SHP77 (cell line): ENCODE measurements around the gene TMEM82.
A peak's percentile ranks its signal among the peaks of the same experiment; 100 is the strongest.

Source experiments
- DNase-seq, 2 experiments: peaks; one replicate each; lab custom pipeline; 2025; lab: John Stamatoyannopoulos, UW

Gene TMEM82

DNA sequence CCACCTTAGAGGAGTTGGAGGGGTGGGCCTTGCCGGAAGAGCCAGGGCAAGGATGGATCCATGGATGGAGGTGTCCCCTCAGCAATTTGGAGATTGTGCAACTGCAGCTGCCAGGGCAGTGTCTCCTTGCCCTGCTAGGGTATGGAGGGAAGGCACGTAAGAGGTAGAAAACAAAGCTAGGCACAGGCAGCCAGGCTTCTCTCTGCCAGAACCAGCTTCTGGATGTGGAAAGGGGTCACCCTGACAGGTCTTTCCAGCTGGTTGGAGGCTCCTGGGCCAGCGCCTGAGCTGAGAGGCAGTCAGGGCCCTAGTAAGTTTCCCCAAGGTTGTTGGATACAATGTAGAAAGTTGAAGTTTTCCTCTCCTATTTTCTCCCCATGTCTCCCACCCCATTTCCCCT lies 21.4 kb upstream of the TMEM82 start:
- DNase-seq: no peak

DNA sequence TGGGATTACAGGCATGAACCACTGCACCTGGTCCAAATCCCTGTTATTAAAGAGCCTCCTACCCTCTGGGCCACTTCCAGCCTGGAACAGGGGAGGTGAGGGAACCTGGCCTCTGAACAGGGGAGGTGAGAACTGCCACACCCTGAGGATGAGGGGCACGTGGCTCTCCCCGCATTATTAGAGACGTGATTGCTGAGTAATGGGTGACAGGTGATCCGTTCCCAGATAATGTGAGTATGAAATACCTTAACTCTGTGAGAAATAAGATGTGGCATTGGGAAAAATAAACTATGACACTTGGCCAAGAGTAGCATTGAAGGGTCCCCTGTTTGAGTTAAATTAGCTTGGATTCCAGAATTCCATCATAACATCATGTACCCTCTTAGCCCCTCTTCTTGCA lies 19.9 kb upstream of the TMEM82 start:
- DNase-seq: no peak

DNA sequence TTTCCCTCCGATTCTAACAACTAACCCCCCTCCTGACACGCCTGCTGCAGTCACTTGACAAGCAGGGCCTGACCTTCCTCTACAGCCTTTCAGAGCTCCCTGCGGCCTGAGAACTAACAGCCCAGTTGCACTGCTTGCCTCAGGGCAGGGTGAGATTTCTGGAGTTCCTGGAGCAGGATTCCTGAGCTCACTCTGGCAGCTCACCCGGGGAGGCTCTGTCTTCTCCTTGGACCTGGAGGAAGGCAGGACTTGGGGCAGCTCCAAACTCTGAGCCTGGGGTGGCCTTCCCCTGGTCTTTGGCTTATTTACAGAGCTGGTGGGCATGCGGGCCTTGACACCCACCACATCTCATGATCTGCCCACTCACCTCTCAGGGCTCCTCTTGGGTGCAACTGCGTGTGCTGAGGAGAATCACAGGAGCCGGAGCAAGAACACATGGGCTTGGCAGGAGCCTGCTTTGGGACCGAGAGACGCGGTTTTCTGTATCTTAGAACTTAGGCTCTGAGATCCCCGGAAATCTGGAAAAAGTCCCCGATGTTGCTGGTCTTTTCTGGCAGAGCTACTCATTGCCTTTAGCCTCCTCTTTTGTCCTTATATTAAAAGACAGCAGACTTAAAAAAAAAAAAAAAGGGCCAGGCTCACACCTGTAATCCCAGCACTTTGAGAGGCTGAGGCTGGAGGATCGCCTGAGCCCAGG lies 19.3 kb upstream of the TMEM82 start:
- no peak for DNase-seq

DNA sequence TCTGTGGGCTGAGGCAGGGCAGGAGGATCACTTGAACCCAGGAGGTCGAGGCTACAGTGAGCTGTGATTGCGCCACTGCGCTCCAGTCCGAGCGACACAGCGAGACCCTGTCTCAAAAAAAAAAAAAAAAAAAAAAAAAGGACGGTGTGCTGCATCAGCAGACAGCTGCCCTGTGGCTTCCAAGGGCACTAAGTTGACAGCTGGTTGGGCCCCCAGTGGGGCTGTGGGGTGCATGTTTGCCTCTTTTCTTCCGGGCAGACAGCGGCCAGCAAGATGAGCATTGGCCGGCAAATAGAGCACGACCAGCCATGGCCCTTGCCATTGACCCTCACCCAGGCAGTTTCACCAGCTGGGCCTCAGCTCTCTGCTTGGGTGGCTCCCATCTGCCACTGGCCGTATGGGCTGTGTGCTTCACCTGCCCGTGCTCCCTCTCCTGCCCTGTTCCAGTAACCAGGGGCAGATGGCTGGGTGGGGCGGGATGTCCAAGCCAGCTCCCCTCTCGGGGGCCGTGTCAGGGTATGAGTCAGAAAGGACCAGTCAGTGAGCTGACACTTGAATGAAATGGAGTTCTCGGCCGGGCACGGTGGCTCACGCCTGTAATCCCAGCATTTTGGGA lies 18.6 kb upstream of the TMEM82 start:
- DNase-seq: peak; percentile 77 to 79

DNA sequence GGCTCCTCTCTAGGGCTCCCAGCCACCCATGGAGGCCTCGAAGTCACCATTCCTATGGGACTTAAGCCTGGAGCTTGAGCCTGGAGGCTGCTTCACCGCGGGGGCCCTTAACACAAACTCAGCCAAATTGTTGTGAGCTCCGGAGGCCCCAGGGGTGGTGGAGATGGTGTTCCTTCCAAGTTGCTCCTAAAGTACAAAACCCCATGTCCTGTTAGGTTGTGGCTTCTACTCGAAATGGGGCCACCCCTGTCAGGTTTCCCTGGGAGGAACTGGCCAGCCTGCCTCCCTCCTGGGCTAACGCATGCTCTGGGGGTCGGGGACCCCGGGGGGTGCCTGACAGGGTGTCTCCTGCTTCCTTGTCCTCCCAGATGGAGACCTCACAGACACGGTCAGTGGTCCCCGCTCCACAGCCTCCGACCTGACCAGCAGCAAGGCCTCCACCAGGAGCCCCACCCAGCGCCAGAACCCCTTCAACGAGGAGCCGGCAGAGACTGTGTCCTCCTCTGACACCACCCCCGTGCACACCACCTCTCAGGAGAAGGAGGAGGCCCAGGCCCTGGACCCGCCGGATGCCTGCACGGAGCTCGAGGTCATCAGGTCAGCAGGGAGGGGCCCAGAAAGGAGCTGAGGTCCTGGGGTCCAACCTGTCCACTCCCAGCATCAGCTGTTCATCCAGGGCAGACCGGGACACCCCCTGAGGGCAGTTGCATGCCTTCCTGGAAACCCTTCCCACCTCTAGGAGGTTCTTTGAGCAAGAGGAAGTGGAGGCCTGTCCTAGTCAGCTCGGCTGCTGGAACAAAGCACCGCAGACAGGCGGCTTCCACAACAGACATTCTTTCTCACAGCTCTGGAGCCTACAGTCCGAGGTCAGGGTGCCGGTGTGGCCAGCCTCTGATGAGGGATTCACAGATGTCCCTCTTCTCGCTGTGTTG lies 17.1 kb upstream of the TMEM82 start:
- no peak for DNase-seq

DNA sequence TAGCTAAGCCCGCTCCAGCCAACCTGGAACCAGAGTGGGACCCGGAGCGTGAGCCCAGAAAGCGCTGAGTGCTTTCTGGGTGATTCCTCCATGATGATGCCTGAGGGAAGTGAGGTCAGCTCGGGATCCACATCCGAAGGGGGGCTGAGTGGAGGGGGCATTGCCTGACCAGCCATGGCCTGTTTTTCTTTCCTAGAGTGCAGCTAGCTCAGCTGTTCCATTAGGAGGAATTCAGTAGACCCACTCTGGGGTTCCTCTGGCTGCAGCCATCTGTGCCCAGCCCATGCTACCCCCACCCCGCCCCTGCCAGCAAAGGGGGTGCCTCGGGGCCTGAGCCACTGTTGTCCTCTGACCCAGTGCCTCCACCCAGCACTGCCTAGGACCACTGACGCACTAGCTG lies 15.8 kb upstream of the TMEM82 start:
- DNase-seq: no peak

DNA sequence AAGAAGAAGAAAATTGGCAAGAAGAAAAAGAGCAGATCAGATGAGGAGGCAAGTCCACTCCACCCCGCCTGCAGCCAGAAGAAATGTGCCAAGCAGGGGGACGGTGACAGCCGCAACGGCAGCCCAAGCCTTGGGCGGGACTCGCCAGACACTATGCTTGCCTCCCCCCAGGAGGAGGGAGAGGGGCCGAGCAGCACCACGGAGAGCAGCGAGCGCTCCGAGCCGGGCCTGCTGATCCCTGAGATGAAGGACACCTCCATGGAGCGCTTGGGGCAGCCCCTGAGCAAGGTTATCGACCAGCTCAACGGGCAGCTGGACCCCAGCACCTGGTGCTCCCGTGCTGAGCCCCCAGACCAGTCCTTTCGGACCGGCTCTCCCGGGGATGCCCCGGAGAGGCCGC lies 15.3 kb upstream of the TMEM82 start:
- no peak for DNase-seq

DNA sequence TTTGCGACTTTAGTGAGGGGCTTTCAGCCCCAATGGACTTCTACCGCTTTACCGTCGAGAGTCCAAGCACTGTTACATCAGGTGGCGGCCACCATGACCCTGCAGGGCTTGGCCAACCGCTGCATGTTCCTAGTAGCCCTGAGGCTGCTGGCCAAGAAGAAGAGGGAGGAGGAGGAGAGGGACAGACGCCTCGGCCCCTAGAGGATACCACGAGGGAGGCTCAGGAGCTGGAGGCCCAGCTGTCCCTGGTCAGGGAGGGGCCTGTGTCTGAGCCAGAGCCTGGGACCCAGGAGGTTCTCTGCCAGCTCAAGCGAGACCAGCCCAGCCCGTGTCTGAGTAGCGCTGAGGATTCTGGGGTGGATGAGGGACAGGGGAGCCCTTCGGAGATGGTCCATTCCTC lies 14.9 kb upstream of the TMEM82 start:
- DNase-seq: no peak

DNA sequence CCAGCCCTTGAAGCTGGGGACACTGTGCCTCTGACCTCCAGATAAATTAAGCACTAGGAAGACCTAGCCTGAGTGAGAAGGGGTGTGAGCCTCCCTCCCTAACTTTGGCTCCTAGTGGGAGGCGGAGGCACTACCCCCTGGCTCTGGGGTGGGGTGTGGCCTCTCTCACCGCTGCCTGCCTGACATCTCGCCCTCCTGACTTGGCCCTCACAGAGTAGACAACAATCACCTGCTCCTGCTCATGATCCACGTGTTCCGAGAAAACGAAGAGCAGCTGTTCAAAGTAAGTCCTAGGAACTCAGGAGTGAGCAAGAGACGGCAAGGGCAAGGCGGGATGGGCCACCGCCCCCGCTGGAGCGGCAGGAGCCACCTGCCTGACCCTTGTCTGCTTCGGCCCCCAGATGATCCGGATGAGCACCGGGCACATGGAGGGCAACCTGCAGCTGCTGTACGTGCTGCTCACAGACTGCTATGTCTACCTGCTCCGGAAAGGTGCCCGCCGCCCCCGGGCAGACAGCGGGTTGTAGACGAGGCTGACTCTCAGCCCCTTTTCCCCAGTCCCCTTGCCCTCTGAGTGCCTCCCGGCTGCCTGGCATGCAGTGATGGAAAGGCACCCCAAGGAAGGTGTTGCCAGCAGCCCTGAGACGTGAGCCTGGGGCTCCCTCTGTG lies 14.3 kb upstream of the TMEM82 start:
- DNase-seq: peak in 1 of 2 experiments; percentile 45

DNA sequence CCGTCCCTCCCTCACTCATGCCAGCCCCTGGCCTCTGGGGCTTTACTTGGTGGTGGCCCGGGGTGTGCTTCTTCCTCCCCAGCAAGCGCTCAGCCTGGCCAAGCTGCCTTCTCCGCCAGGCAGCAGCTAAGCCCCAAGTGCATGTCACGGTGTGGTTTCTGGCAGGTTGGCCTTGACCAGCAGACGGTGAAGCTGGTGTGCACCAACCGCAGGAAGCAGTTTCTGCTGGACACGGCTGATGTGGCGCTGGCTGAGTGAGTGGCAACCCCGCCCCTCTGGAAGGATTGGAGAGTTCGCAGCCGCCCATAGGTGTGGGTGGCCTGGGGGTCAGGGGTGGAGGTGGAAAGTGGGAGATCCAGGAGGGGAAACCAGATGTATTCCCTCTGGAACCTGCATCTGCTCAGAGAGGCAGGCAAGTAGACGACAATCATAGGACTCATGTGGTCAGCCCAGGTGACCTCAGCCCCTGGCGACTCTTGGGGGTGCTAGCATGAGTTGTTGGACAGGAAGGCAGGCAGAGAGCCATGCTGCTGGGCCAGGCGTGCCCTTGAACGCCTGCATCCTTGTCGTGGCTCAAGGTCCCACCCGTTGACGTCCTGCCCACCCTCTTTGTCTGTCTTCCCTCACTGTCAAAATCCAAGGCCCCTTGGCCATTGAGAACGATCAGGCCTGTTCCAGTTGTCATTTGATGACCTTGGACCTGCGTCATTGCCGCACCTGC lies 13.2 kb upstream of the TMEM82 start:
- DNase-seq: no peak

DNA sequence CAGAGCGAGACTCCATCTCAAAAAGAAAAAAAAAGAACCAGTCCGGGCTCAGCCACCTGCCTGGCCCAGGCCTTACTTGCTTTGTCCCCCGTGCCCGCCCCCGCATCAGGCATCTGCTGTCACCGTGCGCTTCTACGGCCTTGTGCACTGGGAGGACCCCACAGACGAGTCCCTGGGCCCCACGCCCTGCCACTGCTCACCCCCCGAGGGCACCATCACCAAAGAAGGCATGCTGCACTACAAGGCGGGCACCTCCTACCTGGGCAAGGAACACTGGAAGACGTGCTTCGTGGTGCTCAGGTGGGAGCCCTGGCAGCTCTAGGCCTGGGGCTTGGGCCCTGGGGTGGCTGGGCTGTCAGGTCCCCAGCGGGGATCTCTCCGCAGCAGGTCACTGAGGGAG lies 11.9 kb upstream of the TMEM82 start:
- no peak for DNase-seq

DNA sequence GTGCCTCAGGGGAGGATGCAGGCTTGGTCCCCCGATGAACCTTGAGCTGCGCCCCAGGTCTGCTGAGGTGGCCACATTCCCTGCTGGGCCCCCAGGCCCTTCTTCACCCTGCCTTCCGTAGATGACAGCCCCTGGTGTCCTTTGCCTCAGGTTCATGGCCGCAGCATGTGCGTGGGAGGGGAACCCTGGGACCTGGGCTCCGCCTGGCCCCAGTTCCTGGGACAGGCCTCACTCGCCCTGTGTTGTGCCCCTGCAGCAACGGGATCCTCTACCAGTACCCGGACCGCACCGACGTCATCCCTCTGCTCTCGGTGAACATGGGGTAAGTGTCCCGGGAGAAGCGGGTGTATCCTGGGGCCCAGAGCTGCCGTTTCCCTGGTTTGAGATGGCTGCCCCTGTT lies 11.4 kb upstream of the TMEM82 start:
- no peak for DNase-seq

DNA sequence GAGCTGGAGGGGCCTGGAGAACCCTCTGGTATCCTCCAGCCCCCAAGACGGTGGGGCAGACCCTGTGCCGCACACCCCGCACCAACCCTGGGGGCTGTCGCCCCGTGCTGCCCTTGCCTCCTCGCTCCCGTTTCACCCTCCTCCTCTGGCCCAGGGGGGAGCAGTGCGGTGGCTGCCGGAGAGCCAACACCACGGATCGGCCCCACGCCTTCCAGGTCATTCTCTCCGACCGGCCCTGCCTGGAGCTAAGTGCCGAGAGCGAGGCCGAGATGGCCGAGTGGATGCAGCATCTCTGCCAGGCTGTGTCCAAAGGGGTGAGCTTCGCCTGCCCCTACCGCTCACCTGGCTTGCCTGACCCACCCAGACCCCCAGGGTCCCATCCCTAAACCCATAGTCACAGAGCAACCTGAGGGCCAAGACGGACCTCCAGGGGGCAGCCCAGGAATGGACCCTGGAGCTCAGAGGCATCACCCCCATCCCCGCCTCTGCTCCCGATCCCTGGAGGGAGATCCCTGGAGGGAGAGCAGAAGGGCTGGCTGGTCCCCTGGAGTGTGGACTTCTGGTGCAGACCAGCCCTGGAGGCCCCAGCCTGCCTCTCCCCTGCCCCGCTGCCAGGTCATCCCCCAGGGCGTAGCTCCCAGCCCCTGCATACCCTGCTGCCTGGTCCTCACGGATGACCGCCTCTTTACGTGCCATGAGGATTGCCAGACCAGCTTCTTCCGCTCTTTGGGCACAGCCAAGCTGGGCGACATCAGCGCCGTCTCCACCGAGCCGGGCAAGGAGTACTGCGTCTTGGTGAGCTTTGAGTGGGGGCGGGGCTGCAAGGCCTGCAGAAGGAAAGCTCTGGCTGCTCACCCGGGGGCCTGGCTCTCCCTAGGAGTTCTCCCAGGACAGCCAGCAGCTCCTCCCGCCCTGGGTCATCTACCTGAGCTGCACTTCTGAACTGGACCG lies 10.3 kb upstream of the TMEM82 start:
- no peak for DNase-seq

DNA sequence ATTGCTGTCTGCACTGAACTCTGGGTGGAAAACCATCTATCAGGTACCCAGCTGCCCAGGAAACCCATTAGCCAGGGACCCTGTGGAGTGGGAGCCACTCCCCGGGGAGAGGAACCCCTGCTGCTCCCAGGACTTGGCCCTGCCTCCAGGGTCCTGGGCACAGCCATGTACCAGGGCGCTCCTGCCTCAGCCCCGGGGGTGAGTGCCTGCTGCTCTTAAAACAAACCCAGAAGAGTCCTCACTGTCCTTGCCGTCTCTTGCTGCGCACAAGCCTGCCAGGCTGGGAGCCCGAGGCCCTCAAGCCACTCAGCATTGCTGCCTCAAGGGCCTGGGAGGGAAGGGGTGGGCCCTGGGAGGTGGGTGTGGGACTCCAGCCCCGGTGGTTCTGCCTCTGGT lies 9.6 kb upstream of the TMEM82 start:
- DNase-seq: no peak

DNA sequence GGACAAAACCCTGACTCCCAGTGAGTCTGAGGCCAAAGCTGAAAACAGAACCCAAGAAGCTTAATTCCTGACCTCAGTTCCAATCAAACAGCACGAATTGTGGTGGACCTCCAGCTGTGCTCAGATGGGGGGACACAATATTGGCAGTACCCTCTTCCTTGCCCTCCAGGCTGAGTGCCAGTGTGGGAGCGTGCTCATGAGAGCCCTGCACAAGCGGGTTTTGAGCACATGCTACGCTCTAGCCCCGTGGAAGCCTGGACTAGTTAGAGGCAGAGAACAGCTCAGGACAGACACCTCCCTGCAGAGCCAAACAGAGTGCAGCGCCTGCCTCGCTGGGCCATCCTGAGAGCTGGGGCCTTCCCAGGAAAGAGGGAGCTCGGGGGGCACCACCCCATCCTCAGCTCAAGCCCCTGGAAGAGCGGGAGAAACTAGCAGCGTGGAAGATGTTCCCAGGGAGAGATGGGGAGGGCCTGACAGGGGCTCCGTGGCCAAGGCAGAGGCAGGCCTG lies 9.0 kb upstream of the TMEM82 start:
- DNase-seq: no peak

DNA sequence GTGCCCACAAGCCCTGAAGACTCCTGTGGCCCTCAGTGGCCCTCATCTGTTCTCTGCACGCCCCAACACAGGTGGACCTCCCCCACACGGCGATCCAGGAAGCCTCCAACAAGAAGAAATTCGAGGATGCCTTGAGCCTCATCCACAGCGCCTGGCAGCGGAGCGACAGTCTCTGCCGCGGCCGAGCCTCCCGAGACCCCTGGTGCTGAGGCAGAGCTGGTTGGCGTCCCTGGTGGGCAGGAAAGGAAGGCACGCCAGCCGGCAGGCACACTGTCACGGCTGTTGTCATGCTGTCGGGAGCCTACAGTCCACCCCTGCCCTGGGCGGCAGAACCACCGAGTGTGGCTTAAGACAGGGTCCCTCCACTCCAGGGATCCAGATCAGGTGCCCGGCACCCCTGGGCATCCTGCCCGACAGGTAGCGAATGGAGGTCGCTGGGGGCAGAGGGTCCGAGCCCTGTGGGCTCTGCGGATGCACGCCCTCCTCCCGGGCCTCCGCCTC lies 8.5 kb upstream of the TMEM82 start:
- DNase-seq: no peak

DNA sequence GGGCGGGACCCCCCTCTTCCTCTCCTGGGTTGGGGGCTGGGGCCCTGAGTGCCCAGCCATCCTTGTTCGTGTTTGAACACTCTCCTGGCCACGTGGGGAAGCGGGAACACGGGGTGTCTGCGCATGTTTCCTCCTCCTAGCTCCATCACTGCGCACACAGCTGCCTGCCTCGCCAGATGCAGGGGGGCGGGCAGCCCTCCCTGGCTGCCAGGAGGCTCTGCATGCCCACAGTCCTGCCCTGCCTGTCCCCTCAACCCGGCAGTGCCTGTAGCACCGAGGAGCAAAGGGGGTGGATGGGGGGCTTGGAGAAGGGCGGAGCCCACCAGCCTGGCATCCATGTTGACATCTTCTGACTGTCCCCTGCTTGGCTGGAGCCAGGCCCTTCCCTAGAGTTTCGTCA lies 8.0 kb upstream of the TMEM82 start:
- no peak for DNase-seq

DNA sequence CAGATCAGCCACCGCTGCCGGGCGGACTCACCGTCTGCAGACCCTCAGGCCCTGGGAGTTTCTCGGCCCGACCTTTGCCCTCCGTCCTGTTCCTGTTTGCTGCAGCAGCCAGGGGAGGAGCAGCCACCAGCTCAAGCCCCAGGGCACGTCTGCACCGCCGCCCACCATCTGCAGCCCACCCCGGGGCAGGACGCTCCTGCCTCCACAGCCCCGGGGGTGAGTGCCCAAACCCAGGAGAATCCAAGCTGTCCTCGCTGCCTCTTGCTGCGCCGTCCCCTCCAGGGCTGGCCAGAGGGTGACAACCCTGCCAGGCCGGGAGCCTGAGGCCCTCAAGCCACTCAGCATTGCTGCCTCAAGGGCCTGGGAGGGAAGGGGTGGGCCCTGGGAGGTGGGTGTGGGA lies 7.4 kb upstream of the TMEM82 start:
- DNase-seq: no peak

DNA sequence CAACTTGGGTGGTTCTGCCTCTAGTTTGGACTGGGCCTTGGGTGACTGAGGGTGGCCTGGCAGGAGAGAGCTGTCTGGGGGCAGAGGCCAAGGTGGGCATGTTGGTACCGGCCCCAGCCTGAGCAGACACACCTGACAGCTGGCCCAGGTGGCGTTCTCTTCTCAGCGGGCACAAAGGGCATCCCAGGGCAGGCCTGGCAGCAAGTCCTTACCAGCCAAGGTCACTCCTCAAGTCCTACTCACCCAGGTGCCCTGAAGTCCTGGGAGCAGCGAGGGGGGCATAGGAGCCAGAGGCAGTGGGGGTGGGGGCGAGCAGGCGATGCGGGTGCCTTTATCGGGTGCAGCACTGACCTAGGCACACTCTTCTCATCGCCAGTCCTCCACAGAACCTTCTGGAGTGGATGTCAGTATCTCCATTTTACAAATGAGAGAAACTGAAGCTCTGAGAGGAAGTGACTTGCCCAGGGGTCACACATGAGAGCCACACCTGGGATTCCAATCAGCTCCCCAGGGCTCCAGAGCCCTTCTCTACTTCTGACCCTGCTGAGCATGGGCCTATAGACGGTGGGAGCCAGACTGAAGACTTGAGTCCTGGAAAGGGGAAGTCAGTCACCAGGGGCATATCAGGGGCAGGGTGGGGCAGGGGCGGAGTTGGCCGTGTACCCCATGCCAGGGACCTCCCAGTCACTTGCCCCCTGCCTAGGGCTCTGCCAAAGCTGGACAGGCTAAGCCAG lies 6.8 kb upstream of the TMEM82 start:
- DNase-seq: no peak
